Measurements from ENCODE around the gene THBS1.

Gene THBS1

DNA sequence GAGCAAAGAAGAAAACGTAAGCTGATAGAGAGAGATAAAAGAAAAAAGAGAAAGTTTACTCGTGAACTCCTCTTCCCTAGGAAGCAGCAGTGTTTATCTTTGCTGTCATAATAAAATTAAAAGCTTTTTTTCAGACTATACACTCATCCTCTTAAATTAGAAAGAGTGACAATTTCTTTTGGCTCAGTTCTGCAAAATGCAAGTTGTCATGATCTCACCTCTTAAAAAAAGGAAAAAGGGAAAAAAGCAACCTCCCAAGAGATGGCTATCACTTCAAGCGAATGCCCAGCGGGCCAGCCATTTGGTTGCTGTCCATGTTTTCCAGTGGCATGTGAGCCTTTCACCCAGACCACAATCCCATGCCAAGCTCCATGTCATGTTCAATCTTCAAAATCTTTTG lies 7.0 kb upstream of the THBS1 start:
- DNase-seq (ENCODE audit: low read depth in 2 of 2, low spot score in 1 of 2): no peak

DNA sequence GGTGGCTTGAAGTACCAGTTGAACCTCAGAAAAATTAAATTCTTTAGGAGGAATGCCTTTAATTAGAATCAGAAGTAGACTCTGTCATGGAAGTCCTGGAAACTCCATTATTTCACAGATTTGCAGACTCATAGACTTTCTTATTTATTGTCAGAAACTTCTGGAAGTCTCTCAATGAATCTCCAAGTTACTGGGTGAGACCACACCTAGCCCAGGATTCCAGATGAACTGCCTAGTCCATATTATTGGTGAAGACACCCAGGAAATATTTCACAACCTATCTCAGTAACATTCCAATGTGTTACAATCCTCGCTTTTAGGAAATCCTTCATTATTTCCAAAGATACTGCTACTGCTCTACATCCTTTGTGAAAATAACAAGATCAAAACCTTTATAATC lies 6.5 kb upstream of the THBS1 start:
- no peak for DNase-seq (ENCODE audit: low read depth in 2 of 2, low spot score in 1 of 2)

DNA sequence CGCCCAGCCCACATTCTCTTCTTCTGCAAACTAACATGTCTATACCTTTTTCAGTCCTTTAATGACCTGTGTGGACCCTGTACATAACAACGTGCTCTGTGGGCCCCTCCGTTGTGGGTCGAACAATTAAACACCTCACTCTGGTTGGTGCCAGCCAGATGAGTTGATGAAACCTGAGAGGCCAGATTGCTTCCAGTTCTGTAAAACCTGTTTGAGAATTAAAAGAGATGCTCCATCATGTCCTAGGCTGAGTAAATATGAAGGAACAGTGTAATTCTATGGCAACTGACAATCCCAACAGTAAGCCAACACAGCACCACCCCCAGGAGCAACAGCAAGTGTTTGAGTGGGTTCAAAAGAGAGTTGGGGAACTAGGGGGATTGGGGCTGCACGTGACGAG lies 5.7 kb upstream of the THBS1 start:
- DNase-seq (ENCODE audit: low read depth in 2 of 2, low spot score in 1 of 2): no peak

DNA sequence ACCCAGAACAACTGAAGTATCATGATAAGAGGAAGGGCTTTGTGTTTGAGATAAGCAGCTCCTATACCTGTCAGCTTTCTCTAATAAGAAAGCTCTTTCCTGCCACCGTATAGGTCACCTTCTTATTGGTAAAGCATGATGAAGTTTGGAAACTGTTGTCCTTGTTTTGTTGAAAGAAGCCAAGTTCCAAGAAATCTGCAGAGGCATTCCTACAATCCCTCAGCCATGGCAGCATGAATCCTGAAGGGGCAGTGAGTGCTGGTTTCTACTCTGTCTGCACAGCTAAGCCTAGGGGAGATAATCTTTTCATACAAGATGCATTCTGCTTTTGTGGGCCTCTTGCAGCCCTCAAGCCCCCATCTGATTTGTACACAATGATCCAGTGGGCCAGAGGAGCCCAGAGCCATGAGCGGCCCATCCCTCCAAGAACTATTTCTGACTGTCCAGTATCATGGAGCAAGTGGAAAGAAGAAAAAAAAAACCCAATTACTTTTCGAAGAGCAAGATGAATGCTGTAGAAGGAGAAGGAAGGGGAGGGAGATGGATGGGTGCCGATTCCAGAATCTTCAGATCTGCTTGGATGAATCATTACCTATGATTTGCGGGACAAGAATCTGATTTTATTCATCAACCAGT lies 1.9 kb upstream of the THBS1 start:
- DNase-seq (ENCODE audit: low read depth in 2 of 2, low spot score in 1 of 2): no peak

DNA sequence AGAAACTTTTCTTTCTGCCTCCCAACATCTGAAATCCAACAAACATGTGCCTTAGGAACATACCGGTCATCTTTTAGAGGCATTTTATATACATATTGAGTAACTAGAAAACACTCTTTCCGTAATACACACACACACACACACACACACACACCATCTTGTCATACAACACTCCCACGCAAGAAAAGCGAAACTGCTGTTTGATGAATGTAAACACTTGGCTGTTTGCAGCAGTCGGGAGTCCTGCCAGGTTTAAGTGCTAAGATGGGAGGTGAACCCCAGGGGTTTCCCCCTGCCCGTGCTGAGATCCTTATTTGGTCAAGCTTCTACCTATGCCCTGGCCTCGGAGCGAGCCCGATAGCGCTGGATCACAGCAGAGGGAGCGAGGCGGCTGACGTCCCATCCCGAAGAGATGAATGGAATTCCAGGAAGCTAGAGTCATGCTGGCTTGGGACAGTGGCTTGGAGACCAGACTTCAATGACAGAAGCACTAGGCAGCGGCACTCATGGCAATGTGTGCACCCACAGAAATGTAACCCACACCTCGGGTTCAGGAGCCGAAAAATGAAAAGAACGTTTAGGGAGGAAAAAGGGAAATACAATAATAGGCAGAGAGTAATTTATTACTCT lies 1.3 kb upstream of the THBS1 start:
- no peak for DNase-seq (ENCODE audit: low read depth in 2 of 2, low spot score in 1 of 2)

DNA sequence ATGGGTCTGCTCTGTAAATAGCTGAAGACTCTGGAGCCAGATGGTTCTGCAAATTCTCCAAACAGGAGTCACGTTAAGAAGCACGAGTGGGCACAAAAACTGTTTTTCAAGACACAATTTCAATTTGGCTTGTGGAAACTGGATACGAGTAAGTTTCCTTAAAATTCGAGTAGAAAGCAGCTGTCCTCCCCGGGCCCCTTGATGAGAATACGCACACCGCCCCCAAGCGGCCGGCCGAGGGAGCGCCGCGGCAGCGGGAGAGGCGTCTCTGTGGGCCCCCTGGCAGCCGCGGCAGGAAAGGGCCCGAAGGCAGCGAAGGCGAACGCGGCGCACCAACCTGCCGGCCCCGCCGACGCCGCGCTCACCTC lies 778 bp upstream of the THBS1 start:
- DNase-seq (ENCODE audit: low read depth in 2 of 2, low spot score in 1 of 2): peak; percentile 54 to 77

DNA sequence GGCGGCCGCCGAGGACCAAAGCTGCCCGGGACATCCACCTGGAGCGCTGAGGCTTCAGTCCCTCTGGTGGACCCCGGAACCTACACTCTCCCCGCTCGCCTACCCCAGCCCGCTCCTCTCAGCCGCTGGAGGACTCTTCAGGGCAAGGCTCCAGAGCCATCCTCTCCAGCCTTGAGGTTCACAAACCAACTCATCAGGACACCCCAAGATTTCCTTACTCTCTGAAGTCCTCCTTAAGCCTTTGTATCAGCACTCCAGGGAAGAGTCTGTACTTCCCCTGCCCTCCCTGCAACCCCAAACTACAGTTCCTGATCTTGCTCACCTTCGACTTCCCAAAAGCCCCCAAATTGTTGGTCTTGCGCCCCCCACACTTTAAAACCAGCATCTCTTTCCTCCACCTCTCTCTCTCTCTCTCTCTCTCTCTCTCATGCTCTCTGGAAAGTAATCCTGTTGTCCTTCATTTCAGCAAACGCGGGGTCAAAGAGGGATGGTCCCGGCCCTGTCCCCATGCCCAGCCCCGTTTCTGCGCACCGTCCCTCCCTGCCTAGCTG lies 438 bp downstream of the THBS1 start:
- no peak for DNase-seq (ENCODE audit: low read depth in 2 of 2, low spot score in 1 of 2)

DNA sequence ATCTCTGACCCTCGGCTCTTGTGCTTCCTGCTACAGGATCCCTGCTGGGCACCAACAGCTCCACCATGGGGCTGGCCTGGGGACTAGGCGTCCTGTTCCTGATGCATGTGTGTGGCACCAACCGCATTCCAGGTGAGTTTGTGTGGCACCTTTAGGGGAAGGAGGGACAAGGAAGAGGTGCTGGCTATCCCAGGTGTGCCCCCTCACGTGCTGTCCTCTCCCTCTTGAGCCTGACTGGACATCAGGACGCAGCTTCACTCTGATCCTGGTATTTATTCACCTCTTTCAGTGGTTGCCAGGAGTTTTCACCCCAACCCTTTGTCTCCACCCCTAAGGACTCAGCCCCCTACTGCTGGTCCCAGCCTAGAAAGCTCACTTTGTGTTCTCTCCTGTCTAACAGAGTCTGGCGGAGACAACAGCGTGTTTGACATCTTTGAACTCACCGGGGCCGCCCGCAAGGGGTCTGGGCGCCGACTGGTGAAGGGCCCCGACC lies 960 bp downstream of the THBS1 start:
- no peak for DNase-seq (ENCODE audit: low read depth in 2 of 2, low spot score in 1 of 2)

DNA sequence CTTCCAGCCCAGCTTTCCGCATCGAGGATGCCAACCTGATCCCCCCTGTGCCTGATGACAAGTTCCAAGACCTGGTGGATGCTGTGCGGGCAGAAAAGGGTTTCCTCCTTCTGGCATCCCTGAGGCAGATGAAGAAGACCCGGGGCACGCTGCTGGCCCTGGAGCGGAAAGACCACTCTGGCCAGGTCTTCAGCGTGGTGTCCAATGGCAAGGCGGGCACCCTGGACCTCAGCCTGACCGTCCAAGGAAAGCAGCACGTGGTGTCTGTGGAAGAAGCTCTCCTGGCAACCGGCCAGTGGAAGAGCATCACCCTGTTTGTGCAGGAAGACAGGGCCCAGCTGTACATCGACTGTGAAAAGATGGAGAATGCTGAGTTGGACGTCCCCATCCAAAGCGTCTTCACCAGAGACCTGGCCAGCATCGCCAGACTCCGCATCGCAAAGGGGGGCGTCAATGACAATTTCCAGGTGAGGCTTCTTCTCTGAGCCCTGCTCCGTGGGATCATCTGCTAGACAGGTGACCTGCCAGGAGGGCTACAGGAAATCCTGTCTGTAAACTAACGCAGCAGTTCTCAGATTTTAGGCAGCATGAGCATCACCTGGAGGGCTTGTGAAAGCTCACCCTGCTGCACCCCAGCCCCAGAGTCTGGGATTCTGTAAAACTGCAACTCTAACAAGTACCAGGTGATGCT lies 1.6 kb downstream of the THBS1 start:
- DNase-seq (ENCODE audit: low read depth in 2 of 2, low spot score in 1 of 2): no peak

DNA sequence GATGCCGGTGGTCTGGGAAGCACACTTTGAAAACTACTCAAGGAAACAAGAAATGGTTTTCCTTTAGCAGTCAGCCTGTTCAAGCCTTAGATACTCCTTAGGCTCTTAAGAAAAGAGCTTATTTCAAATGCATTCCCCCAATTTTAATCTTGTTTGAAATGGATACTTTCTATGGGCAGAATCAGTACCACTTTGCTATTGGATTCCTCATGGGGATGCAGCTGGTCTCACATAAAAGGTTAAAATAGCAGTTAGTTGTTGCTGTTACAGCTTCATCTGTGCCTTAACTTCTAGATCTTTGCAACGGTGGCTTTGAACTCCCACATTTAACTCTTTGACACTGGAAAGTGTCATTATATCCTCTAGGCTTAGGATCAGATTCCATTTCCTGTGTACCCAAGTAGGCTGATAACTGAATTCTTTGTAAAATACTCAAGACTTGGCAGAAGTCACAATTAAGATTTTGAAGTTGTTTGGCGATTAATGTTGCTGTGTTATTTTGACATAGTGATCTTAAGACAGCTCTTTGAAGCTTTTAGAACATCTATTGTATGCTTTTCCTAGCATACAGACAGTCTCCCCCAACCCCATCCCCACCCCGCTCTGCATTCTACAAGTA lies 2.2 kb downstream of the THBS1 start:
- no peak for DNase-seq (ENCODE audit: low read depth in 2 of 2, low spot score in 1 of 2)

DNA sequence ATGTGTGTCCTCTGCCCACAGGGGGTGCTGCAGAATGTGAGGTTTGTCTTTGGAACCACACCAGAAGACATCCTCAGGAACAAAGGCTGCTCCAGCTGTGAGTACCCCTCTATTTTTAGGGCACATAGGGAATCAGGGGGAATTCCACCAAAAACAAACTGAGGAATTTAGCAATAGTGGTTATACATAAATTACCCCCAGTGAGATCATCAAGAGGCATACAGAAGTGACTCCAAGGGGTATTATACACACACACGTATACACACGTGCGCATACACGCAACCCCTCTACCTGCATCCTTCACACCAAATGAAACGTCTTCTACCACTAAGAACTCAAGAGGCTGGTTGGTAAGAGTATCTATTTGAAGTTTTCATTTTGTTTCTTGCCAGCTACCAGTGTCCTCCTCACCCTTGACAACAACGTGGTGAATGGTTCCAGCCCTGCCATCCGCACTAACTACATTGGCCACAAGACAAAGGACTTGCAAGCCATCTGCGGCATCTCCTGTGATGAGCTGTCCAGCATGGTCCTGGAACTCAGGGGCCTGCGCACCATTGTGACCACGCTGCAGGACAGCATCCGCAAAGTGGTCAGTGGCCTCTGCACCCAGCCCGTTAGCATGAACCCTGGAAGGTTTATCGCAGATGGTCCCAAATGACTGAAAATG lies 2.9 kb downstream of the THBS1 start:
- DNase-seq (ENCODE audit: low read depth in 2 of 2, low spot score in 1 of 2): no peak

DNA sequence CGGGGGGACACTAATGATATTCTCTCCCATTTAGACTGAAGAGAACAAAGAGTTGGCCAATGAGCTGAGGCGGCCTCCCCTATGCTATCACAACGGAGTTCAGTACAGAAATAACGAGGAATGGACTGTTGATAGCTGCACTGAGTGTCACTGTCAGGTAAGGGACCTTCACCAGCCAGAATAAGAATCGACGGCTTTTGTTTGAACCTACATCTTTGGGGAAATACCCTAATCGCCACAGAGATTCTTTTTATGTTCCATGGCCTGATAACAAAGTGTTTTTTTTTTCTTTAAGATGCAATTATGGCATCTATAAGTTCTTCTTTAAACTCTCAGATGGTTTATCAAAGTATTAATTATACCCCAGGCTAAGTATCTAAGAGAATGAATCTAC lies 3.4 kb downstream of the THBS1 start:
- no peak for DNase-seq (ENCODE audit: low read depth in 2 of 2, low spot score in 1 of 2)

DNA sequence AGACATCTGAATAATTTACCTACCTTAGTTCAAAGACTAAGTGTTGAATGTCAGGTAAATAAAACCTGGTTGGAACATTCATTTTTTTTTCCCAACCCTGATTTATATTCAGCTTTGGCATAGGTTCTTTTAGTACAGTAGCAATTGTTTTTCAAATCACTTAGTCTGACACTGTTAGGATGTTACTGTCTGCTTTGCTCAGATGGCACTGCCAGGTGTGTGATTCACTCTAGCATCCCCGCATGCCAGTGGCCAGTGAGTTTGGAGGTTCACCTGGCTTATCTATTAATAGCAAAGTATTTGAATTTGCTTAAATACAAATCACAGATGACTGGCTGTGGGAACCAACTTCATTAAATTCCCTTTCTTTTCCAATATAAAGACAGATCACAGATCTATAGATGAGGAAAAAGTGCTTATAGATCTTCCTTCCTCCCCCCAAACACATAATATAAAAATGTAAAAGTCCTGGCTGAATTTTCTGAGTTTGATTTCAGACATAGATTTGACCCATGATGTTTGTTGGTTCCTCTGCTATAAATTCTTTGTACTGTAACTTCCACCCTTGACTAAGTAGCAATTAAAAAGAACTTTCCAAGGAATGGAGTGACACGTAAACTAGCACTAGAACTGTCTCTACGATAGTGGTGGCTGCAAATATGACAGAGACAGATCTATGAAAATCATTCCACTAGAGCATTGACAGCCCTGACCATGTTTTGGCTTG lies 3.9 kb downstream of the THBS1 start:
- no peak for DNase-seq (ENCODE audit: low read depth in 2 of 2, low spot score in 1 of 2)

DNA sequence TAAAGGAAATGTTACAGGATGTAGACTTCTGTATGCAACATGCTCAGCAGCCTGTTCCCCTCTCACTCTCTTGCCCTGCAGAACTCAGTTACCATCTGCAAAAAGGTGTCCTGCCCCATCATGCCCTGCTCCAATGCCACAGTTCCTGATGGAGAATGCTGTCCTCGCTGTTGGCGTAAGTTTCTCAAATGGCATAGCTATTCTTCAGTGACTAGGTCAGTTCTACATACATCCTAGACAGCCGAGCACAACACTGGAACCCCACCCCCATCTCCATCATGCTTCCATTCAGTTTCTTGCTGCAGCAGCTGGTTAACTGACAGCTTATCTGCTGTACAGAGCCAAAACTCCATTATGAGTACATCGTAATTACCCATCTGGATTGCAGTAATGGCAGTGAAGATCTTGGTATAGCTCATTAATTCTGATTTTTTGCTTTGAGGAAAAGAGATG lies 4.5 kb downstream of the THBS1 start:
- DNase-seq (ENCODE audit: low read depth in 2 of 2, low spot score in 1 of 2): no peak

DNA sequence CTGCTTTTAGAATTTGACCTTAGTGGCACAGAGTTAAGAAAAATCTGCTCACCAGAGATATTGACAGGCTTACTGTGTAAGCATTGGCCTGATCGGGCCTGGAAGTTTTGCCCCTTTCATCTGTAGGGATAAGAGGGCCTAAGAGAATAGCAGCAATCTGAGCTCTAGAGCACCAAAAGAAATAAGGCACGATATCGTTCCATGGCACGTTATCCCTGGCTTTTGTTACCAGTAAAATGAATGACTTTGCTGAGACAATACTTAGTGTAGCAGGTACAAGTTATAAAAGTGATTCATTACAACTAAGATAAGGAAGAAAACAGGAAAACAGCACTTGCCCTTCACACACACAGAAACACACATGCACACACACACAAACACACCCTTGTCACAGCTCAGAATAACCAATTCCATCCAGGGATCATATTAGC lies 5.0 kb downstream of the THBS1 start:
- no peak for DNase-seq (ENCODE audit: low read depth in 2 of 2, low spot score in 1 of 2)

DNA sequence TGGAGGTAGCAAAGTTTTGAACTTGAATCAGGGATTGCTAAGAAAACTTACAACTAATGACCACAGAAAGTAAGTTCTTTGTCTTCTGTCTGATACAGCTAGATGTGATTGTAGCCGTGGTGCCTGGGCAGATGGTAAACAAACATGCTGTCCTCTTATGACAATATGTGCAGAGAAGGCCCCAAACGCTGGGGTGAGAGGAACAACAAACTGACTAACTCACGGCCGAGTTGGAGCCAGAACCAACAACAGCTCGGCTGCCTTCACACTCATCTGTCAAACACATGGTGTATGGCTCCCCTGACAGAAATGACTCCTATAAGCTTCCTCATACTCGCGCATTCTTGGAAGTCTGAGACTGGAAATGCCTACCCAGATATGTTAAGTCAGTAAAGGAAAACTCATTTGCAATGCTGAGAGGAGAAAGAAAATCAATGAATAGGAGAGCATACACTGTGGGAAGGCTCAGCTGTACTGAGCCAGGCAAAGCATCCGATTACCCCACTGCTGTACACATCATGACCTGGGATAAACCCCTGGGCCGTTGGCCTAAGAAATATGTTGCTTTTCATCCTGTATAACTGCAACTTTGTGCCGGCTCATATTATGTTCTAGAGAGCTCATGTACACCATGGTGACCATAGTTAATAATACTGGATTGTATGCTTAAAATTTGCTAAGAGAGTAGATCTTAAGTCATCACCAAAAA lies 5.7 kb downstream of the THBS1 start:
- DNase-seq (ENCODE audit: low read depth in 2 of 2, low spot score in 1 of 2): no peak

DNA sequence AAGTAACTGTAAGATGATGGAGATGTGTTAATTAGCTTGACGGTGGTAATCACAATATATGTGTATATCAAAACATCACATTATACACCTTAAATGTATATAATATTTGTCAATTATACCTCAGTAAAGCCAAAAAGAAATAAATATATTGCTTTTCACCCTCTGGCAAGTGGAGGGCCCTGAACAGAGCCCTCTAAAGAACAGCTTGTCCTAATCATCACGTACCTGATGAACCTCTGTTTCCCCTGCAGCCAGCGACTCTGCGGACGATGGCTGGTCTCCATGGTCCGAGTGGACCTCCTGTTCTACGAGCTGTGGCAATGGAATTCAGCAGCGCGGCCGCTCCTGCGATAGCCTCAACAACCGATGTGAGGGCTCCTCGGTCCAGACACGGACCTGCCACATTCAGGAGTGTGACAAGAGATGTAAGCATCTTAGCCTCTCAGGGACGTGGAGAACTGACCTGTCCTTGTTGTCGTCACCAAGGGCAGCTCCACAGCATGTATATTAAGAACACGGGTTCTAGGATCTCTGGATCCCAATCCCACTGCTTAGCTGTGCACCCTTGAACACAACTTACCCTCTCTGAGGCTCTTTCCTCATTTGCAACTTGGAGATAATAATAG lies 6.3 kb downstream of the THBS1 start:
- DNase-seq (ENCODE audit: low read depth in 2 of 2, low spot score in 1 of 2): no peak

DNA sequence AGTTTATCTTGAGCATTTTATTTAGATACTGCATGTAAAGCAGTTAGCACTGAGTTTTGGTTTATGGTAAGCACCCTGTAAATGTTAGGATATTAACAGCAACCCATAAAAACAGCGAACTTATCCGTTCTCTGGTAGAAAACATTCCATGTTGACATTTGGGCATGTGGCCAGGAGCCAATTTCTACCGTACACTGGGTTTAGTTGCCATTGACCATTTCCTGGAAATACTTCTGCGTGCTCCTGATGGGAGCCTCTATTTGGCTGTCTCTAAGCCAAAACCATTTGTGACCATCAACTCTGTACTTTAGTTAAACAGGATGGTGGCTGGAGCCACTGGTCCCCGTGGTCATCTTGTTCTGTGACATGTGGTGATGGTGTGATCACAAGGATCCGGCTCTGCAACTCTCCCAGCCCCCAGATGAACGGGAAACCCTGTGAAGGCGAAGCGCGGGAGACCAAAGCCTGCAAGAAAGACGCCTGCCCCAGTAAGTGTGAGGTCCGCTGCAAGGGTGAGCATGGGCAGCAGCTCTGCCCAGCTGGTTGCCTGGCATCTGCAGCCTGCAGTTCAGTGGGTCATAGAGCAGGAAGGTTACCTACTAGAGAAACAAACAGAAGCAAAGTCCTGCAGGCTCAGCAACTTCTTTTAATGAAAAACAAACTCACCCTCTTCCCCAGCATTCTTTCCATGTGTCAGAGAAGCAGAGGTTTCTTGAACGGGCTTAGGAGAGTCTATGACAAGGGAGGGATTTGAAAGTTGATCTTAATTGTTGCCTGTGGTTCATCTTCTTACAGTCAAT lies 7.1 kb downstream of the THBS1 start:
- DNase-seq (ENCODE audit: low read depth in 2 of 2, low spot score in 1 of 2): no peak

Measured in stimulated activated CD8-positive, alpha-beta memory T cell treated with anti-CD3 and anti-CD28 coated beads, Interleukin-4, amount 100 ng/mL, for 1 hour (primary cell).